Stomach smooth muscle (tissue), 2 donors: Measurements from ENCODE around the gene VPS13A.
A peak's percentile ranks its signal among the peaks of the same experiment; 100 is the strongest.

Experiments
- H3K27ac ChIP-seq: one replicate; pipeline ENCODE4 v1.7.0; 2013; ENCODE audit warnings: mild to moderate bottlenecking, low read length, inconsistent platforms
- H3K27me3 ChIP-seq, 2 donors: one replicate each; pipeline ENCODE4 v1.7.0; 2013; ENCODE audit warnings: low read length in 2 of 2; ENCODE audit not compliant: insufficient read depth in 2 of 2, control insufficient read depth in 1 of 2
- H3K36me3 ChIP-seq, 2 donors: one replicate each; pipeline ENCODE4 v1.7.0; 2013; ENCODE audit warnings: low read length in 2 of 2; ENCODE audit not compliant: control insufficient read depth in 2 of 2, insufficient read depth in 2 of 2
- H3K4me1 ChIP-seq: one replicate; pipeline ENCODE4 v1.7.0; 2013; ENCODE audit warnings: low read length; ENCODE audit not compliant: control insufficient read depth, insufficient read depth
- H3K4me3 ChIP-seq, 2 donors: one replicate each; pipeline ENCODE4 v1.7.0; 2013; ENCODE audit warnings: low read length in 2 of 2
- H3K9ac ChIP-seq, 2 donors: one replicate each; pipeline ENCODE4 v1.7.0; 2013; ENCODE audit warnings: low read length in 2 of 2, mild to moderate bottlenecking in 1 of 2
- H3K9me3 ChIP-seq, 2 donors: one replicate each; pipeline ENCODE4 v1.7.0; 2013; ENCODE audit warnings: low read length in 2 of 2; ENCODE audit not compliant: control insufficient read depth in 2 of 2
- donor health status: healthy.
- donor health status: Pancreatic carcinoma.

VPS13A gene

GRCh38 chr9:77177143-77177893 lies at the start of gene VPS13A:
VPS13A (plus strand) TSS chr9:77177534; CDS start chr9:77177705, 171 bp downstream.
- peak within 1 kb of the TSS; percentile 90 for H3K4me3 ChIP-seq
- H3K4me1 ChIP-seq, result peaks cover 8% of the 10 kb centered on the region
- H3K27me3 ChIP-seq, result no peaks in the 10 kb centered on the region
- H3K27ac ChIP-seq, result peak within 1 kb of the TSS; percentile 62
- H3K36me3 ChIP-seq, result no peaks in the 10 kb centered on the region
- H3K9ac ChIP-seq, result peak within 1 kb of the TSS; percentile 77 to 81
- no peaks in the 10 kb centered on the region for H3K9me3 ChIP-seq

- Histone ChIP-seq H3K9ac (no peak overlapping the region), H3K27me3 (peaks cover 0 to 2% of the 10 kb centered on the region in 2 donors), H3K27ac (no peak overlapping the region), H3K4me1 (no peaks in the 10 kb centered on the region), H3K4me3 (no peak overlapping the region), H3K36me3 (no peaks in the 10 kb centered on the region), H3K9me3 (peaks cover 0 to 7% of the 10 kb centered on the region in 2 donors)
Measured at GRCh38 chr9:77128125-77128789, 49.1 kb upstream of the VPS13A start.

DNA sequence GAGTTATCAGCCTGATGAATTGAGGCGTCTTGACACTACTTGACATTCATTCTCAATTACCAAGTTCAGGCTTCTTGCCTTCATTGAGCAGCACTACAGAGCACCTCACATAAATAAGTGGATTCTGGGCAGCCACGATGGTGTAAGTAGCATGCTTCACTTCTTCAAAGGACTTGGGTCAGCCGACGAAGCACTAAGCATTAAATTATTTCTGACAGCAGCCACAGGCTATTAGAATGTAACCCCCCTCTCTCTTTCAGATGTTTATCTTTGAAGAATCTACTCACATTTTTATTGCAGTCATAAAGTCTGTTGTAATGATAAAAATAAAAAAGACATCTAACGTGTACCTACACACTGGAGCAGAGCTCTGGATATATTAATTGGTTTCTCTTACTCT lies 45.9 kb upstream of the VPS13A start:
- Histone ChIP-seq H3K9me3 (peaks cover 0 to 7% of the 10 kb centered on the region in 2 donors), H3K4me3 (no peak overlapping the region), H3K4me1 (no peaks in the 10 kb centered on the region), H3K9ac (no peak overlapping the region), H3K36me3 (no peaks in the 10 kb centered on the region), H3K27ac (no peak overlapping the region), H3K27me3 (peaks cover 0 to 2% of the 10 kb centered on the region in 2 donors)

- Histone ChIP-seq H3K27me3 (peaks cover 0 to 2% of the 10 kb centered on the region in 2 donors), H3K4me1 (no peaks in the 10 kb centered on the region), H3K9ac (no peak overlapping the region), H3K36me3 (no peaks in the 10 kb centered on the region), H3K9me3 (peaks cover 0 to 7% of the 10 kb centered on the region in 2 donors), H3K27ac (no peak overlapping the region), H3K4me3 (no peak overlapping the region)
Measured at GRCh38 chr9:77133011-77133410, 44.3 kb upstream of the VPS13A start.

DNA sequence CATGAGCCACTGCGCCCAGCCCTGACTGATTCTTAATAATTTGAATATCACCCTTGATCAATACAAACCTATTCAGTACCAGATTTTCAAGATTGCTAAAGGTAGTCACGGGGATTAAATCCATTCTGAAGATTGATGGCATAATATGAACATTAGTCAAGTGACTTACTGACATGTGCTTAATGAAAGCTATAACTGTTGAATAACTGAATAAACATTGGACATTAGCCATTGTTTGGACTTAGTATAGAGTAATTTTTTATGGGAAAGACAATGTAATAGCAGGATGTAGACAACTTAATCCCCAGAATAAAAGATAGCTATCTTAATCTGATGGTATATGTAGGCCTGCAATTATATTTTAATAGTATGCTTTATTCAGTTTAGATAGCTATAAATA lies 35.0 kb upstream of the VPS13A start:
- Histone ChIP-seq H3K36me3 (no peaks in the 10 kb centered on the region), H3K4me3 (no peak overlapping the region), H3K4me1 (no peaks in the 10 kb centered on the region), H3K9ac (no peak overlapping the region), H3K27ac (no peak overlapping the region), H3K27me3 (no peaks in the 10 kb centered on the region), H3K9me3 (no peaks in the 10 kb centered on the region)

- Histone ChIP-seq H3K4me1 (no peaks in the 10 kb centered on the region), H3K4me3 (no peak overlapping the region), H3K27me3 (peaks cover 0 to 2% of the 10 kb centered on the region in 2 donors), H3K36me3 (no peaks in the 10 kb centered on the region), H3K9ac (no peak overlapping the region), H3K9me3 (no peaks in the 10 kb centered on the region), H3K27ac (no peak overlapping the region)
Measured at GRCh38 chr9:77149879-77150278, 27.5 kb upstream of the VPS13A start.

GRCh38 chr9:77152289-77152688 lies 25.0 kb upstream of the VPS13A start:
- Histone ChIP-seq H3K36me3 (no peaks in the 10 kb centered on the region), H3K27ac (no peak overlapping the region), H3K9ac (no peak overlapping the region), H3K4me3 (no peak overlapping the region), H3K4me1 (no peaks in the 10 kb centered on the region), H3K27me3 (peaks cover 0 to 2% of the 10 kb centered on the region in 2 donors), H3K9me3 (no peaks in the 10 kb centered on the region)

- Histone ChIP-seq H3K9me3 (no peaks in the 10 kb centered on the region), H3K4me1 (no peaks in the 10 kb centered on the region), H3K27ac (no peak overlapping the region), H3K4me3 (no peak overlapping the region), H3K9ac (no peak overlapping the region), H3K27me3 (peaks cover 0 to under 1% of the 10 kb centered on the region in 2 donors), H3K36me3 (no peaks in the 10 kb centered on the region)
Measured at GRCh38 chr9:77156646-77157371, 20.5 kb upstream of the VPS13A start.

DNA sequence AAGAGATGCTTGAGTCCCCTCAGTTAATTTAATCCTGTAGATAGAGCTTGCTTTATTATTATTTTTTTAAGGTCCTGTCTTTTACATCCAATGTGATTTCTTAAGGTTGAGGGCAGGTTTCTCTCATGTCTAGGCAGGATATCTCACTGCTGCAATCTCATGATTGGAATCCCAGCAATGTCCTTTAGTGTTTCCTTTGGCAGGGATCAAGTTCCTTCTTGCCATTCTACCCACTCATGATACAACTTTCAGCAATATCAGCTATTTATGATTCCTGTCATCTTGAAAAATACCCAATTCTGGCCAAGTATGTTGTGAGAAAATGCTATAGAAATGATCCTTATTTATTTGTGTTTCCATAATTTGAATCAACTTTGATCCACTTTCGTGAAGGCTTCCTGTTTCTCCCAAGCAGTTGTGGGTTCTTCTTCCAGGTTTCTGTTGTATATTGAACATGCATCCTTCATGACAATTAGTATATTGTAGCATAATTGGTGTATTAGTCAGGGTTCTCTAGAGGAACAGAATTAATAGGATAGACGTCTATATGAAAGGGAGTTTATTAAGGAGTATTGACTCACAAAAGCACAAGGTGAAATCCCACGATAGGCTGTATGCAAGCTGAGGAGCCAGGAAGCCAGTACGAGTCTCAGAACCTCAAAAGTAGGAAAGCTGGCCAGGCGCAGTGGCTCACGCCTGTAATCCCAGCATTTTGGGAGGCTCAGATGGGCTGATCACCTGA lies 18.4 kb upstream of the VPS13A start:
- Histone ChIP-seq H3K27me3 (no peaks in the 10 kb centered on the region), H3K9me3 (no peaks in the 10 kb centered on the region), H3K27ac (no peak overlapping the region), H3K36me3 (no peaks in the 10 kb centered on the region), H3K9ac (no peak overlapping the region), H3K4me3 (no peak overlapping the region), H3K4me1 (no peaks in the 10 kb centered on the region)

DNA sequence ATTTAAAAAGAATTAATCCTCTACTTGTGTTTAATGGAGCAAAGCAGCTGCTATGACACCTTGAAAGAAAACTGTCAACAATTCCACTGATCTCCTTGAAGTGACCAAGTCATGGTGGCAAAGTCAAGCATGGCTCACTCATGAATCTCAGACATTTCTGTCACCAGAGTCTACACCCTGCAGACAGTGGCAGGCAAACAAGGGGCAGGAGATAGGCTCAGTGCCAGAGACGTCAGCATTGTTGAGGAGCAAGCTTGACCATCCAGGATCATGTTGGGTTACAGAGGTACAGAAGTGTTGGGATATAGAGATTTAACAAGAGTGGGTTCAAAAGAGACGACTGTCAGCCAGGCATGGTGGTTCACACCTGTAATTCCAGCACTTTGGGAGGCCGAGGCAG lies 16.1 kb upstream of the VPS13A start:
- Histone ChIP-seq H3K36me3 (no peaks in the 10 kb centered on the region), H3K4me3 (no peak overlapping the region), H3K9ac (no peak overlapping the region), H3K9me3 (no peaks in the 10 kb centered on the region), H3K27me3 (no peaks in the 10 kb centered on the region), H3K27ac (no peak overlapping the region), H3K4me1 (no peaks in the 10 kb centered on the region)
